22Rv1 (cell line): ENCODE results near the gene PHYKPL.

ENCODE experiments used
- CTCF ChIP-seq: fragments of 450-650 bp; IDR thresholded peaks from 2 replicates; pipeline ENCODE4 v1.5.1; 2017; ENCODE audit warnings: mild to moderate bottlenecking
- ZFX ChIP-seq: fragments of 450-650 bp; IDR thresholded peaks from 2 replicates; pipeline ENCODE4 v1.6.1; 2017; ENCODE audit warnings: antibody characterized with exemption, borderline replicate concordance

GRCh38 chr5:178194026-178194425, 38.6 kb downstream of the PHYKPL start:
- no peak for TF ChIP-seq CTCF
- no peak for TF ChIP-seq ZFX
